Activated CD8-positive, alpha-beta T cell treated with anti-CD3 and anti-CD28 coated beads for 36 hours (primary cell): Measurements from ENCODE around the gene FOXP1. TPM values are rescaled to one million over a fixed set of nuclear protein-coding genes. Genes with fewer than 3 reads are reported as not detected.
A peak's percentile ranks its signal among the peaks of the same experiment; 100 is the strongest.

ENCODE experiments used
- ATAC-seq: fragments of 200-7000 bp; cut with Tn5 transposase; one replicate; pipeline ENCODE4 v1.10.0; 2021; ENCODE audit warnings: mild to moderate bottlenecking, moderate library complexity
- CTCF ChIA-PET: fragments of 350-600 bp; sonication (Branson Sonifier 250); formaldehyde crosslinking; loops from one replicate; lab custom pipeline; 2021; ENCODE audit warnings: antibody characterized with exemption; lab: Charles Lee
- POLR2A ChIA-PET: fragments of 350-600 bp; sonication (Branson Sonifier 250); formaldehyde crosslinking; loops from one replicate; lab custom pipeline; 2021; ENCODE audit warnings: antibody characterized with exemption; lab: Charles Lee
- DNase-seq: peaks from one replicate; pipeline ENCODE4 v3.0.0-alpha.2; 2020
- H3K27ac Mint-ChIP-seq: one replicate; pipeline ENCODE4 v1.8.0; 2021; ENCODE audit warnings: mild to moderate bottlenecking, mixed read lengths
- H3K27me3 Mint-ChIP-seq: one replicate; pipeline ENCODE4 v1.8.0; 2021; ENCODE audit warnings: mixed read lengths
- H3K36me3 Mint-ChIP-seq: one replicate; pipeline ENCODE4 v1.8.0; 2021; ENCODE audit warnings: low read depth, mixed read lengths
- H3K4me1 Mint-ChIP-seq: one replicate; pipeline ENCODE4 v1.8.0; 2021; ENCODE audit warnings: low read depth, mixed read lengths
- H3K4me3 Mint-ChIP-seq: one replicate; pipeline ENCODE4 v1.8.0; 2021; ENCODE audit warnings: mild to moderate bottlenecking, moderate library complexity, mixed read lengths
- H3K9me3 Mint-ChIP-seq: one replicate; pipeline ENCODE4 v1.8.0; 2021; ENCODE audit warnings: mixed read lengths
- CTCF ChIP-seq: fragments of 200-600 bp; IDR thresholded peaks from one replicate; pipeline ENCODE4 v1.8.0; 2022; ENCODE audit warnings: antibody characterized with exemption, mild to moderate bottlenecking
- intact Hi-C: fragments of 100-400 bp; cut with micrococcal nuclease; formaldehyde crosslinking; loops from one replicate; pipeline ENCODE4 v1.10.0; 2022
- total RNA-seq, 2 experiments: library from RNA; stranded (reverse); gene quantifications; one replicate each; pipeline ENCODE4 v1.2.3, GENCODE V29; 2021

FOXP1 gene
- total RNA-seq, 2 experiments from 2014 or later, result 145 to 153 TPM

- ATAC-seq (no peak), DNase-seq (no peak)
- Mint-ChIP-seq H3K4me1 (peaks cover 26% of the 10 kb centered on the region), H3K4me3 (no peak overlapping the region), H3K9me3 (peaks cover 7% of the 10 kb centered on the region), H3K27ac (peak overlapping the region; percentile 1), H3K27me3 (no peaks in the 10 kb centered on the region), H3K36me3 (peaks cover 41% of the 10 kb centered on the region)
- intact Hi-C loops, result no loop called here
- TF ChIP-seq CTCF, result no peak
- CTCF ChIA-PET, result interaction anchor here (1.3 kb wide), 1 partner anchor 13 kb away, joined by 3 read pairs; no protein-coding TSS in a partner anchor
- POLR2A ChIA-PET, result interaction anchor here (1.3 kb wide), 1 partner anchor 19 kb away, joined by 4 read pairs; no protein-coding TSS in a partner anchor
Observed at GRCh38 chr3:71332813-71333212, 250.7 kb downstream of the FOXP1 start.

- intact Hi-C loops, result no loop called here
- Mint-ChIP-seq H3K27me3 (no peaks in the 10 kb centered on the region), H3K36me3 (peaks cover 51% of the 10 kb centered on the region), H3K4me3 (no peak overlapping the region), H3K4me1 (peaks cover 28% of the 10 kb centered on the region), H3K27ac (no peak overlapping the region), H3K9me3 (peaks cover 7% of the 10 kb centered on the region)
- POLR2A ChIA-PET, result no interaction called here
- CTCF ChIA-PET, result no interaction called here
- DNase-seq, result no peak
- ATAC-seq, result no peak
- TF ChIP-seq CTCF, result no peak
Observed at GRCh38 chr3:71330909-71331308, 252.6 kb downstream of the FOXP1 start.

- intact Hi-C loops, result no loop called here
- ATAC-seq (no peak), DNase-seq (no peak)
- CTCF ChIA-PET, result no interaction called here
- POLR2A ChIA-PET, result no interaction called here
- H3K4me1 Mint-ChIP-seq, result peaks cover 28% of the 10 kb centered on the region
- H3K4me3 Mint-ChIP-seq, result no peak overlapping the region
- no peak overlapping the region for H3K27ac Mint-ChIP-seq
- no peak for TF ChIP-seq CTCF
- no peaks in the 10 kb centered on the region for H3K27me3 Mint-ChIP-seq
- H3K9me3 Mint-ChIP-seq, result peaks cover 7% of the 10 kb centered on the region
- peaks cover 51% of the 10 kb centered on the region for H3K36me3 Mint-ChIP-seq
Observed at GRCh38 chr3:71330505-71330904, 253.0 kb downstream of the FOXP1 start.

GRCh38 chr3:71329817-71330216, 253.7 kb downstream of the FOXP1 start:
- peaks cover 48% of the 10 kb centered on the region for H3K36me3 Mint-ChIP-seq

More at GRCh38 chr3:71329817-71330216, 253.7 kb downstream of the FOXP1 start:
- no peak overlapping the region for H3K27ac Mint-ChIP-seq
- peaks cover 7% of the 10 kb centered on the region for H3K9me3 Mint-ChIP-seq
- no peaks in the 10 kb centered on the region for H3K27me3 Mint-ChIP-seq
- TF ChIP-seq CTCF, result no peak
- ATAC-seq (no peak), DNase-seq (no peak)
- H3K4me3 Mint-ChIP-seq, result no peak overlapping the region
- ChIA-PET POLR2A (no interaction called here), CTCF (no interaction called here)
- intact Hi-C loops, result no loop called here
- peaks cover 28% of the 10 kb centered on the region for H3K4me1 Mint-ChIP-seq
